HG02571 (cell line): ENCODE results near the gene TGM3.

Experiments used
- ATAC-seq: cut with Tn5 transposase; IDR thresholded peaks from one replicate; pipeline ENCODE4 v1.9.1; 2021; ENCODE audit warnings: mild to moderate bottlenecking, moderate library complexity; ENCODE audit not compliant: unreplicated experiment

TGM3 gene

DNA sequence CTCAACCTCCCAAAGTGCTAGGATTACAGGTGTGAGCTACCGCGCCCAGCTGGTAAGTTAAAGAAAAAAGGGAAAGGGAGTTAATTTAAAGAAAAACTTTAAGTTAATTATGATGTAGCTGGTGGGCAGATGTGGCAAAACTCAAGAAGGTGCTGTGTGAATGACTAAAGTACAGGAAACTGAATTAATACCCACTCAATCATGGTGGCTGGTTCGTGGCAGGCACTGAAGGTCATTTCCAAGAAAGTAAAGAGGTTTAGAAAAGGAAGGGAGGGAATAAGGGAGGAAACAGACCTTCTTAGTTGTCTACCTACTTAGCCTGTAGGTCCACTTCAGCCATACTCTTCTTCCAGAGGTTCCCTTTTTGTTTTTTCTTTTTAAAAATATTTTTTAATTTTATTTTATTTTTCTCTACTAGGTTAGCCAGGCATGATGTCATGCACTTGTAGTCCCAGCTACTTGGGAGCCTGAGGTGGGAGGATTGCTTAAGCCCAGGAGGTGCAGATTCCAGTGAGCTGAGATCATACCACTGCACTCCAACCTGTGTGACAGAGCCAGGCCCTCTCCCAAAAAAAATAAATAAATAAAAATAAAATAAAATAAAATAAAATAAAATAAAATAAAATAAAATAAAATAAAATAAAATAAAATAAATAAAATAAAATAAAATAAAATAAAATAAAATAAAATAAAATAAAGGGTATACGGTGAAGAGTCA lies 11.9 kb upstream of the TGM3 start:
- no peak for ATAC-seq

GRCh38 chr20:2285193-2285592 lies 10.6 kb upstream of the TGM3 start:
- no peak for ATAC-seq

DNA sequence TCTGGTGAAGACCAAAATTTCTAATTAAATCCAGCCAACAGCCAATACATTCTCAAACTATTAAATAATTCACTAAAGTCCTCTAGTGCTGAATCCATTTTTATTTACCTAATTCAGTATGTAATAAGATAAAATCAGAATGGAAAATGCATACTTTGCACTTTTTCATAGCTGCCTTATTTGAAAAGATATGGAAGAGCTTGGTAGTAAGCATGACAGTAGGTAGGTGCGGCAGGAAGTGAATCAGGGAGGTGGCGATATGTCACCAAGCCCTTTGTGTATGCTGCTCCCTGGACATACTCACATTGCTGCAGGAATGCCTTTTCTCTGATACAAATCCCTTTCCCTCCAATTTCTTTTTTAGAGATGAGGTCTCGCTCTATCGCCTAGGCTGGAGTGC lies 10.2 kb upstream of the TGM3 start:
- ATAC-seq, result no peak

DNA sequence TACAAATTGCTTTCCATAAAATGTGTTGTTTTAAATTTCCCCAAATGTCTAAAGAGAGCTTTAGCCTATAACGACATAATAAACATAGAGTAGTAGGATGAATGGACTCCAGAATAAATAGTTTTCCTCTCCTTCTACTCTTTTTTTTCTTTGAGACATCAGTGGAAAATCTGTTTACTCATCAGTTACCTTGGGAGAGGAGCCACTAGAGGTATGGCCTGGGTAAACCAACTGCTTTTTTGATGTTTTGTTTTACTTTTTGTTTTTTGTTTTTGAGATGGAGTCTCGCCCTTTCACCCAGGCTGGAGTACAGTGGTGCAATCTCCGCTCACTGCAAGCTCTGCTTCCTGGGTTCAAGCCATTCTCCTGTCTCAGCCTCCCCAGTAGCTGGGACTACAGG lies 8.3 kb upstream of the TGM3 start:
- no peak for ATAC-seq

GRCh38 chr20:2289475-2289874 lies 6.3 kb upstream of the TGM3 start:
- ATAC-seq, result no peak

DNA sequence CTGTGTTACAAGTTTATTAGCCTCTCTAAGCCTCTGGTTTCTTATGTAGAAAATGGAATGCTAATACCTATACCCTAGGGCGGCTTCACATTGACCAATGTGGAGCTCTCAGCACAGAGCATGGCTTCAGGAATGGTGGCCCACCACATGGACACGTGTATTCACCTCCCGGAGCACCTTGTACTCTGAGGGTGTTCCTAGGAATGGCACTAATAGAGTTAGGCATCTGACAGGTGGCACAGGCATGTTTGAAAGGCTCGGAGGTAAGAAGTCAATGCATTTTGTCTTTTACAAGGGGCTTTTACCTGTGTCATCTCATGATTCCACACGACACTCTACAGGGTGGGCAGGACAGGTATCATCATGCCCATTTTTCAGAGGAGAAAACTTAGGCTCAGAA lies 5.3 kb upstream of the TGM3 start:
- no peak for ATAC-seq

DNA sequence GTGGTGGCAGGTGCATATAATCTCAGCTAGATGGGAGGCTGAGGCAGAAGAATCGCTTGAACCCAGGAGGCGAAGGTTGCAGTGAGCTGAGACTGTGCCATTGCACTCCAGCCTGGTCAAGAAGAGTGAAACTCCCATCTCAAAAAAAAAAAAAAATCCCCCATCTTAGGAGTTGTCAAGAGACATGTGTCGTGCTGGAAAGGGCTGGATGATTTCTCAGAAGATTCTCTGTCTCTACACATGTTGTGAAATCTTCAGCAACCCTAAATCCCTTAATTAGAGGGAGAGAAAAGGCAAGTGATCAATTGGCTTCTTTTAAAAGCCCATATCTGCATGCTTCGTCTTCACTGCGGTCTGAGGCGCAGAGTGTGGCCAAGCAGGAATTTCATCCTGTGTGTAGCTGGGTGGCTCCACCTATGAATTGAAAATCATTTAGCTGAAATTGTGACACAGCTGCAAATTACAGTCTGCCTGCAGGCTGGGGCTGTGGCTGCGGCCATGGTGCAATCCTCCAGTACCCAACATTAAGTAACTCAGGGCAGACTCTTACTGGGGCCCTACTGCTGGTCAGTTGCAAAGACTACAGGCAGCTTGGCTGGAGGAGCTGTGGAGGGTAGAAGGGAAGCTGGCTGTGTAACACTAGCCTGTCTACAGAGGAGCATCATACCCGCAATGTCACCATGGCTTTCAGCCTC lies 3.2 kb upstream of the TGM3 start:
- ATAC-seq, result no peak

DNA sequence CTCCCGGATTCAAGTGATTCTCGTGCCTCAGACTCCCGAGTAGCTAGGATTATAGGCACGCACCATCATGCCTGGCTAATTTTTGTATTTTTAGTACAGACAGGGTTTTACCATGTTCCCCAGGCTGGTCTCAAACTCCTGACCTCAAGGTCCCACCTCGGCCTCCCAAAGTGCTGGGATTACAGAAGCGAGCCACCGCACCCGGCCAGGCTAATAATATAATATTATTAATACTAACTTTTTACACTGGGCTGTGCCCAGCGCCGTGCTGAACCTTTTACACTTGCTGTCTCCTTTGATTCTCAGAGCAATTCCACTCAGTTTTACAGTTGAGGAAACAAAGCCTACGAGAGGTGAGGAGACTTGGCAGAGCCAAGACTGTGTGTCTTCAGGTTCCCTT lies 2.3 kb upstream of the TGM3 start:
- no peak for ATAC-seq

DNA sequence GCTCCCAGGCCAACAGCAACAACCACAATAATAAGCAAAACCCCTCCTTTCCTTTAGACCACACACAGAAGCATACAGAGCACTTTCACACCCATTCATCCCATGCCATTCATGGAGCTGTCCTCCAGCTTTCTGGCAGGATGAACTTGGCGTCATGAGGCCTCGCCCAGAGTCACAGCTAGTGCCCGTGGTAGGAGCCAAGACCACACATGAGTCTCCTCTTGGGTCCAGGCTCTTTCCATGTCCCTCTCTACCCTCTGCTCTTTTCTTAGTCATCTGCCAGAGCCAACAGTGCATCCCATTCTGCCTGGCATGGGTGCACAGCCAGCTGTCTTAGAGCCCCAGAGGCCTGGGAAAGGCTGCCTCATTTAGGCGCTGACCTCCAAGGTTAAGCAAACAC lies 1.8 kb upstream of the TGM3 start:
- ATAC-seq, result no peak

DNA sequence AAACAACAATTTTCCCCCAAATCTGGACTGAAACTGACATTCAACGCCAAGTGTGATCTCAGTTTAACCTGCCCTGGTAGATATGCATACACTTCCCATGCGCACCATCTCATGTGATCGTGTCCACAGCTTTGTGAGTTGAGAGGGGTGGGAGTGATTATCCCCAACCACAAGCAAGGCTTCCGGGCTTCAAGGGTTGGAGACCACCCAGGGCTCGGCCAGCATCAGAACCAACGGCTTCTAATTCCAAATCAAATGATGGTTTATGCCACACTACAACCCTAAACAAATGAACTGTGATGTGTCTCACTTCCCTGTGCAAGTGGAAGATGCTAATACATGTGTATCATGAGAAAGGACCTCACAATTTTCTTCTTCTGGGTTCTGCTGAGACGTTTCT lies 515 bp upstream of the TGM3 start:
- no peak for ATAC-seq

DNA sequence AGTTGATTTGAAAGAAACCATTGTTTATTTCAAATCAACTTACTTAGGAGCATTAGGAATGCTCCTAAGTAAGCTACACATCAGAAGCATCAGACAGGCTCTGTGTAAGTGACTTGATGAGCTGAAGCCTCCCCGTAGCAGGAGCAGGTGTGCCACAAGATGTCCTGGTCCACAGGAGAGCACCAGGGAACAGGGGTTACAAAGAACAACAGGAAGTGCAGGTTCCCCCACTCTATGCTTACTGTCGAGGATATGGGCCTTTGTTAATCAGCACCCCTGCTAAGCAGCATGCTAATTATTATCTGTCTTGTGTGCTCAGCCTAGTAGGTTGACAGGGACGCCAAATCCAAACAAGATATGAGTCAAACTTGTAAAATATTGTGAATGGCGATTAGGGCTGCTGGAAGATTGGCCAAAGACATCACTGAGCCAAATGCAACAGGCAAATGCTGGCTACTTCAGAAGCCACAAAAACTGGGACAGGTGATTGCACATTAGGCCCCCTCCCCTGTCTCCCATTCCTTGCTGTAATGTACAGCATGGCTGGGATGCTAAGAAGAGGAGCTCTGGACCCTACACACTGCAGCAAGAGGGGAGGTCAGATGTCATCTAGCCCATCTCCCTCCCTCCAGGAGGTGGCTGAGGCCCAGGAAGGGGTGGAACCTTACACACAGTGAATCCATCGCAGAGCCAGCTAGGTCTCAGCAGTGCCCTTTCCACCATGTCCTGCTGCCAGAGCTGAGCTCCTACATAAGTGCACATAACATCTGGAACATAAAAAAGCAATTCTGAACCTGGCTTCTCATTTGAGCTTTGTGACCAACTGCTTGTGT lies 939 bp downstream of the TGM3 start:
- no peak for ATAC-seq

GRCh38 chr20:2297357-2297728 lies 1.5 kb downstream of the TGM3 start:
- ATAC-seq, result no peak

GRCh38 chr20:2298116-2298515 lies 2.3 kb downstream of the TGM3 start:
- ATAC-seq, result no peak

GRCh38 chr20:2298701-2299100 lies 2.9 kb downstream of the TGM3 start:
- ATAC-seq, result no peak

- no peak for ATAC-seq
Observed at GRCh38 chr20:2299301-2299700, 3.5 kb downstream of the TGM3 start.

GRCh38 chr20:2300002-2300401 lies 4.2 kb downstream of the TGM3 start:
- ATAC-seq, result no peak

GRCh38 chr20:2300420-2300819 lies 4.6 kb downstream of the TGM3 start:
- ATAC-seq, result no peak

DNA sequence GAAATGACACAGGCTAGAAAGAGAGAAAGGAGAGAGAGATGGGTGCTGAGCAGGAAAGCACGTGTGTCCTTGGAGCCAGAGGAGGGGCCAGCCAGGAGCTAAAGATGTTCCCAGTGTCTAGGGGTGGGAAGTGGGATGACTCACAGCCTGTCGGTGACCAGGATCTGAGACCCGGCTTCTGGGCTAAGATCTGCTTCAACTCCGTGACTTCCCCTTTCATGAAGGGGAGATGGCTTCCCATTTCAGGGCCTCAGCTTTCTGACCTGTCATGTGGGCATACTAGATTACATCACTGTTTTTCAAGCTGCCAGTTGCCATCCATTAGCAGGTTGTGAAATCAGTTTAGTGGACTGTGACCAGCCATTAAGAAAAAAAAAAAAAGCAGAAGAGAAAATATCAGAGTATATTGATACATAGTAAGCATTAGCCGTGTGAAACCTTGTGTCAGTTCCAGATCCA lies 5.4 kb downstream of the TGM3 start:
- ATAC-seq, result peak; percentile 67

DNA sequence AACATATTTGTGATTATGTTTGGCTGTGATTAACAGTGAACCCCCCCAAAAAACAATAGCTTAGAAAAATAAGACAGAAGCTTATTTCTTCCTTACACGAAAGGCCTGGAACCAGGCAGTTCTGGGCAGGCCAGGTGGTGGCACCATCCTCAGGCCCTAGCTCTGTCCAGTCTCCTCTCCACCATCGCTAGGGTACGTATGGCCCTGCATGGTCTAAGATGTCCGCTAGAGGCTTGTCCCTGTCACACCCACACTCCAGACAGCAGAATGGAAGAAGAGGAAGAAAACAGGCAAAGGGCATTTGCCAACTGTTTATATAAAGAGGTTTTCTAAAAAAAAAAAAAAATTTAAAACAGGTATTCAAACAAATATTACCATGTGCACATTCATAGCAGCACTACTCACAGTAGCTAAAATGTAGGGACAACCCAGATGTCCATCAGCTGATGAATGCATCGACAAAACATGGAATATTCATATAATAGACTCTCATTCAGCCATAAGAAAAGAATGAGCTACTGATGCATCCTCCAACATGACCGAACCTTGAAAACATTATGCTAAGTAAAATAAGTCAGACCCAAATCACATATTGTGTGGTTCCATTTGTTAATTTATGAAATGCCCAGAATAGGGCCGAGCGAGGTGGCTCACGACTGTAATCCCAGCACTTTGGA lies 6.7 kb downstream of the TGM3 start:
- ATAC-seq, result no peak

DNA sequence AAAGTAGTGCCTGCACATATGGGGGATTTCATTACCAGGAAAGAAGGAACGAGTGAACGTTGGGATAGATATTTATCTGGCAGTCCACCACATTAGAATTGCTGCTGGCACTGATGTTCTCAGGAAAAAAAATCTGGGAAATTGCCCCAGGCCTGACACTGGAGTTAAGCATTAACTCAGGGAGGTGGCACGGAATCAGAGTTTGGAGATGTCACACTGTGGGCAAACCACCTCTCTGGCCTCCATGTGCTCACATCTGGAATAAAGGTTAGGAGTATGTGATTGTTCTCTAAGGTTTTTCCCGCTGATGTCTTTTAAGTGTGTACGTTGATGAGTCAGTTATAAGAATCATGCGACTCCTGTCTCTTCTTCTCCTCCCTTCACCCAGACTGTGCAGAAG lies 7.9 kb downstream of the TGM3 start:
- no peak for ATAC-seq

DNA sequence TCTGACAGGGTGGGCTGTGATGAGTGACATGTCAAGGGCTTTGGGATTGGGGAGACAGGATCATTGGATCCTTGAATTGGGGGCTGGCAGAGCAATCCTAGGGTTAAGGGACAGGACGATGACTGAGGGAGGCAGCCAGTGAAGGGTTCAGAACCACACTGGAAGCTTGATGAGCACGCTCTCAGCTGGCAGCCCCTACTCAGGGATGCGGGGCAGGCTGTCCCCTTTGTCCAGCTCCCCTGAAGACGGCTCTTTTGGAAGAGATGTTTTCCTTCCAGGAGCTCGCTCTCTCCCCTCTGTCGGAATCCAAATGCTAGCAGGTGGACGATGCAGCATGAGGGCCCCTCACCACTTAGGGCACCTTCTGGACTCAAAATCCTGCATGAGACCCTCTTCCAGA lies 8.4 kb downstream of the TGM3 start:
- no peak for ATAC-seq
